22Rv1 (cell line): ENCODE data around the gene TMX2.

Source experiments
- H3K27ac ChIP-seq: fragments of 450-650 bp; 2 replicates; pipeline ENCODE4 v1.5.1; 2017
- ZFX ChIP-seq: fragments of 450-650 bp; IDR thresholded peaks from 2 replicates; pipeline ENCODE4 v1.6.1; 2017; ENCODE audit warnings: antibody characterized with exemption, borderline replicate concordance
- TF ChIP-seq, protein P1 (sequence below): fragments of 450-650 bp; IDR thresholded peaks from 2 replicates; pipeline ENCODE4 v1.5.1; 2017; ENCODE audit warnings: mild to moderate bottlenecking

TMX2 gene

GRCh38 chr11:57744357-57744756, 32.0 kb downstream of the TMX2 start:
- H3K27ac ChIP-seq = no peak overlapping the region

GRCh38 chr11:57745206-57745605, 32.8 kb downstream of the TMX2 start:
- no peak overlapping the region for H3K27ac ChIP-seq
- TF ChIP-seq, protein P1, sequence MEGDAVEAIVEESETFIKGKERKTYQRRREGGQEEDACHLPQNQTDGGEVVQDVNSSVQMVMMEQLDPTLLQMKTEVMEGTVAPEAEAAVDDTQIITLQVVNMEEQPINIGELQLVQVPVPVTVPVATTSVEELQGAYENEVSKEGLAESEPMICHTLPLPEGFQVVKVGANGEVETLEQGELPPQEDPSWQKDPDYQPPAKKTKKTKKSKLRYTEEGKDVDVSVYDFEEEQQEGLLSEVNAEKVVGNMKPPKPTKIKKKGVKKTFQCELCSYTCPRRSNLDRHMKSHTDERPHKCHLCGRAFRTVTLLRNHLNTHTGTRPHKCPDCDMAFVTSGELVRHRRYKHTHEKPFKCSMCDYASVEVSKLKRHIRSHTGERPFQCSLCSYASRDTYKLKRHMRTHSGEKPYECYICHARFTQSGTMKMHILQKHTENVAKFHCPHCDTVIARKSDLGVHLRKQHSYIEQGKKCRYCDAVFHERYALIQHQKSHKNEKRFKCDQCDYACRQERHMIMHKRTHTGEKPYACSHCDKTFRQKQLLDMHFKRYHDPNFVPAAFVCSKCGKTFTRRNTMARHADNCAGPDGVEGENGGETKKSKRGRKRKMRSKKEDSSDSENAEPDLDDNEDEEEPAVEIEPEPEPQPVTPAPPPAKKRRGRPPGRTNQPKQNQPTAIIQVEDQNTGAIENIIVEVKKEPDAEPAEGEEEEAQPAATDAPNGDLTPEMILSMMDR = no peak
- no peak for TF ChIP-seq ZFX

More at GRCh38 chr11:57744357-57744756, 32.0 kb downstream of the TMX2 start:
- TF ChIP-seq ZFX = no peak
- TF ChIP-seq, protein P1 = no peak

DNA sequence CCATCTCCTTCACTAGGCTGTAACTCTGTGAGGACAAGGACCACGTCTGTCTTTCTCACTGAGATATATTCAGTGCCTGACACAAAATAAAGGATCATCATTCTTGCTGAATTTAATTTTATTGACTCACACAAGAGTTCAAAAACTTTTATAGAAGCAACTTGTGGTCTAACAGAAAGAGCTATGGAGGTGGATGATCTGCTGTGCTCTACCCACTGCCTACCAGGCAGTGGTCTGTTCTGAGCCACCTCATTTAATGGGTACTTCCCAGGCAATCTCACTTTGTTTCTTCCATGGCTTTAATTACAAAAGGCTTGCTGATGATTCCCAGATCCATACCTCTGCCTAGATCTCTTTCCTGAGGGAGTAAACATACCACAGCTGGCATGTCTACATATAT, 34.5 kb downstream of the TMX2 start:
- TF ChIP-seq, protein P1 = no peak

DNA sequence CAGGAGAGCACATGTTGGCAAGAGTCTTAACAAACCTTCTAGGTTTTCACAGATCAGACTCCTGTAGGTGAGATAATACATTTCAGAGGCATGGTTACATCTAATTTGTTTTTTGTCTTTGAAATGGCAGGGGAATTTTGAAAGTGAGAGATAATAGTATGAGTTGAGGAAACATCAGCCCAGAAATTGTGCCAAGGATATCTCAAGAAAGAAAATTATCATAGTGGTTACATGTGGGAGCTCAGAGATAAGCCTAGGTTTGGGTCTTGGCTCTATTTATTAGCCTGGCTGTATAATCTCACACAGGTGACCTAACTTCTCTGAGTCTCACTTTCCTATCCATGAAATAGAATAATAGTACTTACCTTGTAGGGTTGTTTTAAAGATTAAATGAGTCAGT, 38.8 kb downstream of the TMX2 start:
- H3K27ac ChIP-seq = peak overlapping the region; percentile 50
- TF ChIP-seq, protein P1 = no peak
- TF ChIP-seq ZFX = no peak

More for the DNA sequence above, 34.5 kb downstream of the TMX2 start:
- H3K27ac ChIP-seq = no peak overlapping the region

GRCh38 chr11:57751676-57752253, 39.4 kb downstream of the TMX2 start, which contains the start of gene BTBD18:
Gene BTBD18, minus strand, starts transcription at chr11:57751819. Its CDS starts 631 bp downstream, at chr11:57751188.
- TF ChIP-seq, protein P1 = peak; percentile 83
- TF ChIP-seq ZFX = no peak
- peak within 1 kb of the TSS; percentile 50 for H3K27ac ChIP-seq

GRCh38 chr11:57752954-57753353, 40.6 kb downstream of the TMX2 start:
- TF ChIP-seq, protein P1 = no peak
- TF ChIP-seq ZFX = no peak
- no peak overlapping the region for H3K27ac ChIP-seq

DNA sequence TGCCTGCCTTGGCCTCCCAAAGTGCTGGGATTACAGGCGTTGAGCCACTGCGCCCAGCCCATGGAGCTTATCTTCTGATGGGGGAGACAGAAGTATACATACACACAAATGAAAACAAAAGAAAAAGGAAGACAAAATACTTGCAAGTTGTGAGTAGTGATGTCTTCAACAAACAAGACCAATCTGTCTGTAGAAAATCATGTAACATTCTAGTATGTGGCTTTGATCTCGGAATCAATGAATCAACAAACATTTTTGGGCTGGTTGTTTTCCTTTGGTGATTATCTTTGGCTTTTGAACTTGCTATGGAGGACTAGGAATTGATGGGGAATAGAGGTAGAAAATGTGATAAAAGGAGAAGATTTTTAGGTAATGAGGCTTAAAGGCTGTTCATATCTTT, 45.8 kb downstream of the TMX2 start:
- TF ChIP-seq, protein P1 = no peak
- TF ChIP-seq ZFX = no peak

More for the DNA sequence above, 45.8 kb downstream of the TMX2 start:
- no peak overlapping the region for H3K27ac ChIP-seq
